GM12878 (cell line): ENCODE results near the gene METRNL. TPM values are rescaled to one million over a fixed set of nuclear protein-coding genes. Genes with fewer than 3 reads are reported as not detected.

ENCODE experiments used
- BACH1 ChIP-seq: fragments of 450-650 bp; IDR thresholded peaks from 2 replicates; pipeline ENCODE4 v1.6.1; 2017; ENCODE audit warnings: mild to moderate bottlenecking, borderline replicate concordance
- LARP7 ChIP-seq: fragments of 450-650 bp; IDR thresholded peaks from 2 replicates; pipeline ENCODE4 v1.6.1; 2017; ENCODE audit warnings: mild to moderate bottlenecking
- MXI1 ChIP-seq: fragments of 150-350 bp; IDR thresholded peaks from 2 replicates; pipeline ENCODE4 v1.6.1; 2011; ENCODE audit warnings: low read depth, mild to moderate bottlenecking, inconsistent platforms, low read length, improper control_type of control experiment
- NR2F1 ChIP-seq: fragments of 450-650 bp; conservative IDR thresholded peaks from 2 replicates; pipeline ENCODE4 v1.6.1; 2017; ENCODE audit warnings: mild to moderate bottlenecking
- PAX5 ChIP-seq: IDR thresholded peaks from 2 replicates; pipeline ENCODE4 v1.6.1; 2011; ENCODE audit warnings: low read depth, low read length, borderline replicate concordance
- PML ChIP-seq: IDR thresholded peaks from 2 replicates; pipeline ENCODE4 v1.6.1; 2012; ENCODE audit warnings: low read length, inconsistent platforms
- RB1 ChIP-seq: fragments of 450-650 bp; formaldehyde crosslinking; IDR thresholded peaks from 2 replicates; pipeline ENCODE4 v1.6.1; 2017; ENCODE audit warnings: mild to moderate bottlenecking, borderline replicate concordance
- TCF12 ChIP-seq: IDR thresholded peaks from 2 replicates; pipeline ENCODE4 v1.6.1; 2011; ENCODE audit warnings: low read depth, mild to moderate bottlenecking, low read length
- polyA plus RNA-seq, 11 experiments: library from polyadenylated mRNA; depleted of rRNA in 4 of 11; unstranded in 6 of 11; stranded (reverse) in 5 of 11; fragments of >200 nt; fragmentation: Nextera tagmentation in 4 of 11; fragmentation: Illumina TruSeq in 1 of 11; extraction: Ambion mirVana in 4 of 11; extraction: Trizol in 1 of 11; gene quantifications; 1 replicate in 1 of 11; 2 replicates in 10 of 11; pipeline versions ENCODE4 v1.2.1 to v1.2.3, GENCODE V29; 2011 to 2016; ENCODE audit warnings: inconsistent platforms in 2 of 11, missing spikeins in 2 of 11, low read depth in 1 of 11
- total RNA-seq, 4 experiments: library from RNA; depleted of rRNA in 3 of 4; stranded (reverse); fragments of >200 nt in 3 of 4; fragmentation: Illumina TruSeq in 1 of 4; extraction: Trizol in 1 of 4; gene quantifications; 2 replicates each; pipeline versions ENCODE4 v1.2.1 to v1.2.3, GENCODE V29; 2013 to 2021
- TF ChIP-seq, protein P1 (sequence below): fragments of 450-650 bp; IDR thresholded peaks from 2 replicates; pipeline ENCODE4 v1.6.1; 2018; ENCODE audit warnings: mild to moderate bottlenecking, low read depth, moderate library complexity; ENCODE audit not compliant: partially characterized antibody
- TF ChIP-seq, protein P2 (sequence below): fragments of 450-650 bp; IDR thresholded peaks from 2 replicates; pipeline ENCODE4 v1.6.1; 2017; ENCODE audit warnings: antibody characterized with exemption, mild to moderate bottlenecking, moderate library complexity
- TF ChIP-seq, protein P3 (sequence below): fragments of 450-650 bp; IDR thresholded peaks from 2 replicates; pipeline ENCODE4 v1.6.1; 2017; ENCODE audit warnings: mild to moderate bottlenecking, moderate library complexity
- TF ChIP-seq, protein P4 (sequence below): fragments of 450-650 bp; IDR thresholded peaks from 2 replicates; pipeline ENCODE4 v1.6.1; 2018; ENCODE audit warnings: borderline replicate concordance, mild to moderate bottlenecking; ENCODE audit not compliant: partially characterized antibody
- TF ChIP-seq, protein P5 (sequence below): fragments of 450-650 bp; IDR thresholded peaks from 2 replicates; pipeline ENCODE4 v1.6.1; 2016; ENCODE audit warnings: mild to moderate bottlenecking

METRNL gene
- total and polyA plus RNA-seq, 10 of the 15 experiments (the other 5 are each of a cell fraction or from before 2014, with no cell fraction given), result 0.05 to 3.7 (median 0.48) TPM; not detected in 2

DNA sequence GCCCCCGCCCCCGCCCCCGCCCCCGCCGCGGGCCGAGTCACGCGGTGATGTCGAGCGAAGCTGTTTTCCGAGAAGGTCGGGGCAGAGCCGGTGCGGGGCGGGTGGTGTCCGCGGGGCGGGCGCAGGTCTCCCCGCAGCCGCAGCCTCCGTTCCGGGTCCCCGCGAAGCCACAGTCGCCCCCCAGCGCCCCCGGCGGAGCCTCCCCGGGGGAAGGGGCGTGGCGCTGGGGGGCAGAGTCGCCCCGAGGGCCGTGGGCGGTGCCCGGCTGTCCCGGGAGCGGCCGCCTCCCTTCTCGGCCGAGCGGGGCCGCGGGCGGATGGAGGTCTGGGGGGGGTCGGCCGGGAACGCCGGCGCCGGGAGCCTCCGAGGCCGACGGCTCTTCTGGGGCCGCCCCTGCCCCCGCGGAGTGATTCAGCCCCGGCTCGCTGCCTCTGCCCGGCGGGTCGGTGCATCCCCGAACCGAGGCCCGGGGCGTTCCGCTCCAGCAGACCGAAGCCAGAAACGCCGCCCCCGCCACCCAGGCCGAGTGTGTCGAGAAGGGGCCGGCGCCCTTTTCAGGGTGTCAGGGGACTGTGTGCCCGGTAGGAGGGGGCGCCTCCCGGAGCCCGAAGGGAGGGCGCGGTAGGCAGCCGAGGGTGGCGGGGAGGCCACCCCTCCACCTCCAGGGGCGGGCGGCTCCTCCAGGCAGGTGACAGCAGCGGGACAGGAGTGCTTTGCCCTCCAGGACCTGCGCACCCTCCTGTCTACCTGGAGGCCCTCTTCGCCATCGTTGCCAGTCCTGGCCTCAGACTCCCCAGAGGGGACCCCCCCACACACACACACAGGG, 1.7 kb downstream of the METRNL start (continued):
- TF ChIP-seq, protein P1, sequence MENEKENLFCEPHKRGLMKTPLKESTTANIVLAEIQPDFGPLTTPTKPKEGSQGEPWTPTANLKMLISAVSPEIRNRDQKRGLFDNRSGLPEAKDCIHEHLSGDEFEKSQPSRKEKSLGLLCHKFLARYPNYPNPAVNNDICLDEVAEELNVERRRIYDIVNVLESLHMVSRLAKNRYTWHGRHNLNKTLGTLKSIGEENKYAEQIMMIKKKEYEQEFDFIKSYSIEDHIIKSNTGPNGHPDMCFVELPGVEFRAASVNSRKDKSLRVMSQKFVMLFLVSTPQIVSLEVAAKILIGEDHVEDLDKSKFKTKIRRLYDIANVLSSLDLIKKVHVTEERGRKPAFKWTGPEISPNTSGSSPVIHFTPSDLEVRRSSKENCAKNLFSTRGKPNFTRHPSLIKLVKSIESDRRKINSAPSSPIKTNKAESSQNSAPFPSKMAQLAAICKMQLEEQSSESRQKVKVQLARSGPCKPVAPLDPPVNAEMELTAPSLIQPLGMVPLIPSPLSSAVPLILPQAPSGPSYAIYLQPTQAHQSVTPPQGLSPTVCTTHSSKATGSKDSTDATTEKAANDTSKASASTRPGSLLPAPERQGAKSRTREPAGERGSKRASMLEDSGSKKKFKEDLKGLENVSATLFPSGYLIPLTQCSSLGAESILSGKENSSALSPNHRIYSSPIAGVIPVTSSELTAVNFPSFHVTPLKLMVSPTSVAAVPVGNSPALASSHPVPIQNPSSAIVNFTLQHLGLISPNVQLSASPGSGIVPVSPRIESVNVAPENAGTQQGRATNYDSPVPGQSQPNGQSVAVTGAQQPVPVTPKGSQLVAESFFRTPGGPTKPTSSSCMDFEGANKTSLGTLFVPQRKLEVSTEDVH, result no peak
- TF ChIP-seq PAX5 (peak; percentile 95), NR2F1 (peak; percentile 68), RB1 (no peak), MXI1 (no peak), BACH1 (0 out of 2 replicates have a peak, but pooled peaks have one; percentile 31), TCF12 (0 out of 2 replicates have a peak, but pooled peaks have one; percentile 5), LARP7 (0 out of 2 replicates have a peak, but pooled peaks have one; percentile 29), PML (no peak)
- TF ChIP-seq, protein P2, sequence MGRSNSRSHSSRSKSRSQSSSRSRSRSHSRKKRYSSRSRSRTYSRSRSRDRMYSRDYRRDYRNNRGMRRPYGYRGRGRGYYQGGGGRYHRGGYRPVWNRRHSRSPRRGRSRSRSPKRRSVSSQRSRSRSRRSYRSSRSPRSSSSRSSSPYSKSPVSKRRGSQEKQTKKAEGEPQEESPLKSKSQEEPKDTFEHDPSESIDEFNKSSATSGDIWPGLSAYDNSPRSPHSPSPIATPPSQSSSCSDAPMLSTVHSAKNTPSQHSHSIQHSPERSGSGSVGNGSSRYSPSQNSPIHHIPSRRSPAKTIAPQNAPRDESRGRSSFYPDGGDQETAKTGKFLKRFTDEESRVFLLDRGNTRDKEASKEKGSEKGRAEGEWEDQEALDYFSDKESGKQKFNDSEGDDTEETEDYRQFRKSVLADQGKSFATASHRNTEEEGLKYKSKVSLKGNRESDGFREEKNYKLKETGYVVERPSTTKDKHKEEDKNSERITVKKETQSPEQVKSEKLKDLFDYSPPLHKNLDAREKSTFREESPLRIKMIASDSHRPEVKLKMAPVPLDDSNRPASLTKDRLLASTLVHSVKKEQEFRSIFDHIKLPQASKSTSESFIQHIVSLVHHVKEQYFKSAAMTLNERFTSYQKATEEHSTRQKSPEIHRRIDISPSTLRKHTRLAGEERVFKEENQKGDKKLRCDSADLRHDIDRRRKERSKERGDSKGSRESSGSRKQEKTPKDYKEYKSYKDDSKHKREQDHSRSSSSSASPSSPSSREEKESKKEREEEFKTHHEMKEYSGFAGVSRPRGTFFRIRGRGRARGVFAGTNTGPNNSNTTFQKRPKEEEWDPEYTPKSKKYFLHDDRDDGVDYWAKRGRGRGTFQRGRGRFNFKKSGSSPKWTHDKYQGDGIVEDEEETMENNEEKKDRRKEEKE, result no peak
- TF ChIP-seq, protein P3, sequence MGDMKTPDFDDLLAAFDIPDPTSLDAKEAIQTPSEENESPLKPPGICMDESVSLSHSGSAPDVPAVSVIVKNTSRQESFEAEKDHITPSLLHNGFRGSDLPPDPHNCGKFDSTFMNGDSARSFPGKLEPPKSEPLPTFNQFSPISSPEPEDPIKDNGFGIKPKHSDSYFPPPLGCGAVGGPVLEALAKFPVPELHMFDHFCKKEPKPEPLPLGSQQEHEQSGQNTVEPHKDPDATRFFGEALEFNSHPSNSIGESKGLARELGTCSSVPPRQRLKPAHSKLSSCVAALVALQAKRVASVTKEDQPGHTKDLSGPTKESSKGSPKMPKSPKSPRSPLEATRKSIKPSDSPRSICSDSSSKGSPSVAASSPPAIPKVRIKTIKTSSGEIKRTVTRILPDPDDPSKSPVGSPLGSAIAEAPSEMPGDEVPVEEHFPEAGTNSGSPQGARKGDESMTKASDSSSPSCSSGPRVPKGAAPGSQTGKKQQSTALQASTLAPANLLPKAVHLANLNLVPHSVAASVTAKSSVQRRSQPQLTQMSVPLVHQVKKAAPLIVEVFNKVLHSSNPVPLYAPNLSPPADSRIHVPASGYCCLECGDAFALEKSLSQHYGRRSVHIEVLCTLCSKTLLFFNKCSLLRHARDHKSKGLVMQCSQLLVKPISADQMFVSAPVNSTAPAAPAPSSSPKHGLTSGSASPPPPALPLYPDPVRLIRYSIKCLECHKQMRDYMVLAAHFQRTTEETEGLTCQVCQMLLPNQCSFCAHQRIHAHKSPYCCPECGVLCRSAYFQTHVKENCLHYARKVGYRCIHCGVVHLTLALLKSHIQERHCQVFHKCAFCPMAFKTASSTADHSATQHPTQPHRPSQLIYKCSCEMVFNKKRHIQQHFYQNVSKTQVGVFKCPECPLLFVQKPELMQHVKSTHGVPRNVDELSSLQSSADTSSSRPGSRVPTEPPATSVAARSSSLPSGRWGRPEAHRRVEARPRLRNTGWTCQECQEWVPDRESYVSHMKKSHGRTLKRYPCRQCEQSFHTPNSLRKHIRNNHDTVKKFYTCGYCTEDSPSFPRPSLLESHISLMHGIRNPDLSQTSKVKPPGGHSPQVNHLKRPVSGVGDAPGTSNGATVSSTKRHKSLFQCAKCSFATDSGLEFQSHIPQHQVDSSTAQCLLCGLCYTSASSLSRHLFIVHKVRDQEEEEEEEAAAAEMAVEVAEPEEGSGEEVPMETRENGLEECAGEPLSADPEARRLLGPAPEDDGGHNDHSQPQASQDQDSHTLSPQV, result no peak
- TF ChIP-seq, protein P4, sequence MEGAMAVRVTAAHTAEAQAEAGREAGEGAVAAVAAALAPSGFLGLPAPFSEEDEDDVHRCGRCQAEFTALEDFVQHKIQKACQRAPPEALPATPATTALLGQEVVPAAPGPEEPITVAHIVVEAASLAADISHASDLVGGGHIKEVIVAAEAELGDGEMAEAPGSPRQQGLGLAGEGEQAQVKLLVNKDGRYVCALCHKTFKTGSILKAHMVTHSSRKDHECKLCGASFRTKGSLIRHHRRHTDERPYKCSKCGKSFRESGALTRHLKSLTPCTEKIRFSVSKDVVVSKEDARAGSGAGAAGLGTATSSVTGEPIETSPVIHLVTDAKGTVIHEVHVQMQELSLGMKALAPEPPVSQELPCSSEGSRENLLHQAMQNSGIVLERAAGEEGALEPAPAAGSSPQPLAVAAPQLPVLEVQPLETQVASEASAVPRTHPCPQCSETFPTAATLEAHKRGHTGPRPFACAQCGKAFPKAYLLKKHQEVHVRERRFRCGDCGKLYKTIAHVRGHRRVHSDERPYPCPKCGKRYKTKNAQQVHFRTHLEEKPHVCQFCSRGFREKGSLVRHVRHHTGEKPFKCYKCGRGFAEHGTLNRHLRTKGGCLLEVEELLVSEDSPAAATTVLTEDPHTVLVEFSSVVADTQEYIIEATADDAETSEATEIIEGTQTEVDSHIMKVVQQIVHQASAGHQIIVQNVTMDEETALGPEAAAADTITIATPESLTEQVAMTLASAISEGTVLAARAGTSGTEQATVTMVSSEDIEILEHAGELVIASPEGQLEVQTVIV, result no peak
- TF ChIP-seq, protein P5, sequence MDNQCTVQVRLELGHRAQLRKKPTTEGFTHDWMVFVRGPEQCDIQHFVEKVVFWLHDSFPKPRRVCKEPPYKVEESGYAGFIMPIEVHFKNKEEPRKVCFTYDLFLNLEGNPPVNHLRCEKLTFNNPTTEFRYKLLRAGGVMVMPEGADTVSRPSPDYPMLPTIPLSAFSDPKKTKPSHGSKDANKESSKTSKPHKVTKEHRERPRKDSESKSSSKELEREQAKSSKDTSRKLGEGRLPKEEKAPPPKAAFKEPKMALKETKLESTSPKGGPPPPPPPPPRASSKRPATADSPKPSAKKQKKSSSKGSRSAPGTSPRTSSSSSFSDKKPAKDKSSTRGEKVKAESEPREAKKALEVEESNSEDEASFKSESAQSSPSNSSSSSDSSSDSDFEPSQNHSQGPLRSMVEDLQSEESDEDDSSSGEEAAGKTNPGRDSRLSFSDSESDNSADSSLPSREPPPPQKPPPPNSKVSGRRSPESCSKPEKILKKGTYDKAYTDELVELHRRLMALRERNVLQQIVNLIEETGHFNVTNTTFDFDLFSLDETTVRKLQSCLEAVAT, result no peak
